Umbilical cord (tissue), 2 donors: ENCODE results near the gene JTB. TPM values are rescaled to one million over a fixed set of nuclear protein-coding genes. Genes with fewer than 3 reads are reported as not detected.
A peak's percentile ranks its signal among the peaks of the same experiment; 100 is the strongest.
"Not testable (repeated sequence)": the region's sequence is repeated elsewhere in the genome, so short reads cannot be mapped to it uniquely, and the experiment has no call there.

ENCODE experiments used
- DNase-seq: peaks from one replicate; pipeline ENCODE4 v3.0.0-alpha.2; 2015; ENCODE audit warnings: low spot score
- total RNA-seq: library from RNA; depleted of rRNA; stranded (reverse); fragments of >200 nt; gene quantifications from one replicate; pipeline ENCODE4 v1.2.3, GENCODE V29; 2014; ENCODE audit warnings: low replicate concordance; ENCODE audit not compliant: insufficient read depth

The JTB gene
- total RNA-seq: 120 TPM

- DNase-seq: peak; percentile 94
Observed at GRCh38 chr1:153977250-153978240, at the start of gene JTB. TSS of gene JTB (minus strand) at chr1:153977674. CDS start at chr1:153977252, 422 bp downstream.

- no peak for DNase-seq
Observed at GRCh38 chr1:154019940-154020339, 42.5 kb upstream of the JTB start.

- DNase-seq: no peak
Observed at GRCh38 chr1:154019269-154019668, 41.8 kb upstream of the JTB start.

GRCh38 chr1:154014154-154014907 is 36.9 kb upstream of the JTB start:
- DNase-seq: no peak

GRCh38 chr1:154012543-154012942 is 35.1 kb upstream of the JTB start:
- DNase-seq: not testable (repeated sequence)

GRCh38 chr1:154012129-154012528 is 34.7 kb upstream of the JTB start:
- no peak for DNase-seq

GRCh38 chr1:154006136-154006535 is 28.7 kb upstream of the JTB start:
- no peak for DNase-seq

GRCh38 chr1:154000420-154000819 is 22.9 kb upstream of the JTB start:
- no peak for DNase-seq

- not testable (repeated sequence) for DNase-seq
Observed at GRCh38 chr1:153996882-153997281, 19.4 kb upstream of the JTB start.

- DNase-seq: no peak
Observed at GRCh38 chr1:153995640-153996039, 18.2 kb upstream of the JTB start.

GRCh38 chr1:153995202-153995601 is 17.7 kb upstream of the JTB start:
- peak; percentile 74 for DNase-seq

GRCh38 chr1:153991806-153992205 is 14.3 kb upstream of the JTB start:
- DNase-seq: no peak

- DNase-seq: no peak
Observed at GRCh38 chr1:153991151-153991630, 13.7 kb upstream of the JTB start.

- peak; percentile 99 for DNase-seq
Observed at GRCh38 chr1:153990468-153991150, 13.1 kb upstream of the JTB start, which contains the start of gene RPS27. TSS of gene RPS27 (plus strand) at chr1:153990762. CDS start at chr1:153990797, 35 bp downstream.

GRCh38 chr1:153987621-153988020 is 10.1 kb upstream of the JTB start:
- DNase-seq: no peak

GRCh38 chr1:153985941-153986761 is 8.7 kb upstream of the JTB start, which contains the start of gene RAB13:
TSS of gene RAB13 (minus strand) at chr1:153986339. CDS start at chr1:153986236, 103 bp downstream.
- DNase-seq: peak; percentile 94

GRCh38 chr1:153985341-153985912 is 8.0 kb upstream of the JTB start:
- DNase-seq: peak; percentile 70

- no peak for DNase-seq
Observed at GRCh38 chr1:153984123-153984894, 6.8 kb upstream of the JTB start.

- not testable (repeated sequence) for DNase-seq
Observed at GRCh38 chr1:153981735-153982134, 4.3 kb upstream of the JTB start.
